AG04450 (cell line): ENCODE results near the gene GNLY. TPM values are rescaled to one million over a fixed set of nuclear protein-coding genes. Genes with fewer than 3 reads are reported as not detected.
A peak's percentile ranks its signal among the peaks of the same experiment; 100 is the strongest.

ENCODE experiments used
- CTCF ChIA-PET: fragments of 300-600, 350-600 bp; formaldehyde crosslinking; extraction: SDS; loops from one replicate; lab custom pipeline; 2022; ENCODE audit warnings: antibody characterized with exemption, inconsistent platforms; lab: Charles Lee
- POLR2A ChIA-PET: fragments of 350-600 bp; formaldehyde crosslinking; extraction: SDS; loops from one replicate; lab custom pipeline; 2021; ENCODE audit warnings: antibody characterized with exemption, inconsistent platforms; lab: Yijun Ruan, JAX
- DNase-seq: peaks from one replicate; pipeline ENCODE4 v3.0.0-alpha.2; 2011; ENCODE audit warnings: low read depth, low spot score
- H3K27ac ChIP-seq: one replicate; pipeline ENCODE4 v1.5.1; 2012; ENCODE audit warnings: low read depth, low read length, control low read depth
- H3K27me3 ChIP-seq: one replicate; pipeline ENCODE4 v1.6.0; 2012; ENCODE audit warnings: low read length; ENCODE audit not compliant: control insufficient read depth, insufficient read depth
- H3K4me3 ChIP-seq: 2 replicates; pipeline ENCODE4 v1.5.1; 2011; ENCODE audit warnings: mild to moderate bottlenecking, low read depth, low read length, control low read depth
- H3K9me3 ChIP-seq: 2 replicates; pipeline ENCODE4 v1.5.1; 2012; ENCODE audit warnings: low read length; ENCODE audit not compliant: control insufficient read depth, insufficient read depth
- polyA plus RNA-seq: library from polyadenylated mRNA; depleted of rRNA; stranded (reverse); fragments of >200 nt; gene quantifications from 2 replicates; pipeline ENCODE4 v1.2.3, GENCODE V29; 2011
- TF ChIP-seq, protein P1 (sequence below): IDR thresholded peaks from 2 replicates; pipeline ENCODE4 v1.5.1; 2011; ENCODE audit warnings: low read depth, low read length, control low read depth, inconsistent platforms

The GNLY gene
- polyA plus RNA-seq, 1 experiment: not detected

GRCh38 chr2:85744055-85744454, 49.9 kb downstream of the GNLY start:
- Histone ChIP-seq H3K27me3 (no peaks in the 10 kb centered on the region), H3K9me3 (no peaks in the 10 kb centered on the region), H3K4me3 (no peak overlapping the region), H3K27ac (no peak overlapping the region)
- POLR2A ChIA-PET: no interaction called here
- DNase-seq: no peak
- CTCF ChIA-PET: interaction anchor here (0.6 to 2.7 kb wide), 3 partner anchors 35 to 107 kb away, joined by 3 to 11 read pairs (median 7); no protein-coding TSS in a partner anchor
- TF ChIP-seq, protein P1, sequence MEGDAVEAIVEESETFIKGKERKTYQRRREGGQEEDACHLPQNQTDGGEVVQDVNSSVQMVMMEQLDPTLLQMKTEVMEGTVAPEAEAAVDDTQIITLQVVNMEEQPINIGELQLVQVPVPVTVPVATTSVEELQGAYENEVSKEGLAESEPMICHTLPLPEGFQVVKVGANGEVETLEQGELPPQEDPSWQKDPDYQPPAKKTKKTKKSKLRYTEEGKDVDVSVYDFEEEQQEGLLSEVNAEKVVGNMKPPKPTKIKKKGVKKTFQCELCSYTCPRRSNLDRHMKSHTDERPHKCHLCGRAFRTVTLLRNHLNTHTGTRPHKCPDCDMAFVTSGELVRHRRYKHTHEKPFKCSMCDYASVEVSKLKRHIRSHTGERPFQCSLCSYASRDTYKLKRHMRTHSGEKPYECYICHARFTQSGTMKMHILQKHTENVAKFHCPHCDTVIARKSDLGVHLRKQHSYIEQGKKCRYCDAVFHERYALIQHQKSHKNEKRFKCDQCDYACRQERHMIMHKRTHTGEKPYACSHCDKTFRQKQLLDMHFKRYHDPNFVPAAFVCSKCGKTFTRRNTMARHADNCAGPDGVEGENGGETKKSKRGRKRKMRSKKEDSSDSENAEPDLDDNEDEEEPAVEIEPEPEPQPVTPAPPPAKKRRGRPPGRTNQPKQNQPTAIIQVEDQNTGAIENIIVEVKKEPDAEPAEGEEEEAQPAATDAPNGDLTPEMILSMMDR: no peak

GRCh38 chr2:85744741-85745601, 50.8 kb downstream of the GNLY start:
- CTCF ChIA-PET: interaction anchor here (0.6 to 2.7 kb wide), 5 partner anchors 16 to 108 kb away, joined by 3 to 16 read pairs (median 7); no protein-coding TSS in a partner anchor
- Histone ChIP-seq H3K9me3 (no peaks in the 10 kb centered on the region), H3K27me3 (no peaks in the 10 kb centered on the region), H3K4me3 (no peak overlapping the region), H3K27ac (peak overlapping the region; percentile 34)
- POLR2A ChIA-PET: interaction anchor here (1.9 kb wide), 1 partner anchor 27 kb away, joined by 11 read pairs; no protein-coding TSS in a partner anchor
- TF ChIP-seq, protein P1: no peak
- no peak for DNase-seq

- Histone ChIP-seq H3K27me3 (no peaks in the 10 kb centered on the region), H3K9me3 (no peaks in the 10 kb centered on the region), H3K27ac (no peak overlapping the region), H3K4me3 (no peak overlapping the region)
- POLR2A ChIA-PET: interaction anchor here (1.9 kb wide), 1 partner anchor 27 kb away, joined by 11 read pairs; no protein-coding TSS in a partner anchor
- CTCF ChIA-PET: interaction anchor here (0.6 to 2.7 kb wide), 5 partner anchors 17 to 108 kb away, joined by 3 to 16 read pairs (median 7); no protein-coding TSS in a partner anchor
- TF ChIP-seq, protein P1: no peak
- no peak for DNase-seq
Observed at GRCh38 chr2:85745619-85746018, 51.5 kb downstream of the GNLY start.

GRCh38 chr2:85746321-85747004, 52.3 kb downstream of the GNLY start:
- Histone ChIP-seq H3K4me3 (no peak overlapping the region), H3K9me3 (no peaks in the 10 kb centered on the region), H3K27me3 (no peaks in the 10 kb centered on the region), H3K27ac (no peak overlapping the region)
- POLR2A ChIA-PET: interaction anchor here (1.0 to 1.9 kb wide), 2 partner anchors 9 to 26 kb away, joined by 9 to 11 read pairs; no protein-coding TSS in a partner anchor
- DNase-seq: no peak
- CTCF ChIA-PET: interaction anchor here (0.7 to 2.6 kb wide), 4 partner anchors 17 to 211 kb away, joined by 3 to 16 read pairs (median 4); no protein-coding TSS in a partner anchor
- TF ChIP-seq, protein P1: no peak
